Stimulated activated CD4-positive, alpha-beta T cell treated with anti-CD3 and anti-CD28 coated beads, TNF-alpha, amount 100 ng/mL, for 4 hours (primary cell): ENCODE measurements around the gene CDKN2B.
"Not testable (repeated sequence)": the region's sequence is repeated elsewhere in the genome, so short reads cannot be mapped to it uniquely, and the experiment has no call there.

Experiments
- DNase-seq, 3 experiments: peaks; one replicate each; pipeline ENCODE4 v3.0.0-alpha.2; 2020; ENCODE audit warnings: low read depth in 3 of 3

The CDKN2B gene

DNA sequence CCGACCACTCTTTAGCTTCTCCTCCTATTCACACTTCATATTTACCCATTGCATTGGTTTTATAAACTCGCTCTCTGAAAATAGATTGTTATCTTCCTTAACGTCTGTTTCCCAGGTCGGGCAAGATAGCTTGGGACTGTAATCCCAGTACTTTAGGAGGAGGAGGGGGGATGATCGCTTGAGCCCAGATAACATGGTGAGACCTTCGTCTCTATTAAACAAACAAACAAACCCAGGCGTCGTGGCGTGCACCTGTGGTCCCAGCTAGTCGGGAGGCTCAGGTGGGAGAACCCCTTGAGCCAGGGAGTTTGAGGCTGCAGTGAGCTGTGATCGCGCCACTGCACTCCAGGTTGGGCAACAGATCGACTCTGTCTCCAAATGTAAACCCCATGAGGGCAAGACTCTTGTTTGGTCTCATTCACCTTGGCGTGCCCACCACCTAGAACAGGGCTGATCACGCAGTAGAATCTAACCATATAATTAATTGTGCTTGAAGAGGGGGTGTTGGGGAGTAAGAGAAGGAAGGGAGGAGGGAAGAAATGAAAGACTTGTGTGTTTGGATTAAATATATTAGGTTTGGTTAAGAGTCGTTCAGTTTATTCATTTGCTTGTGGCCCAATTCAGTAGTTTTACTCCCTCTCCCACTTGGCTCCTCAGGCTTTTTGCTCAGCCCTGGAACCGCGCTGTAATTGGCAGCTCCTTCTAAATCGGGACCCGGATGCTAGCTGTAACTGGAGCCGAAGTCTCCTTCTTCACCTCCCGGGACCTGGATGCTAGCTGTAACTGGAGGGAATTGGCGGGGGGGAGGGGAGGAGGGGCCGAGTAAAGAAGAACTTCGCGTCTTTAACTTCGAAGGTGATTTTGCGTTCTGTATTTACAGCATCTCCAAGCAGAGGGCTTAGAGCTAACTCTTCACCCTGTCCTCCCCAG lies 39.8 kb downstream of the CDKN2B start:
- DNase-seq, result no peak

DNA sequence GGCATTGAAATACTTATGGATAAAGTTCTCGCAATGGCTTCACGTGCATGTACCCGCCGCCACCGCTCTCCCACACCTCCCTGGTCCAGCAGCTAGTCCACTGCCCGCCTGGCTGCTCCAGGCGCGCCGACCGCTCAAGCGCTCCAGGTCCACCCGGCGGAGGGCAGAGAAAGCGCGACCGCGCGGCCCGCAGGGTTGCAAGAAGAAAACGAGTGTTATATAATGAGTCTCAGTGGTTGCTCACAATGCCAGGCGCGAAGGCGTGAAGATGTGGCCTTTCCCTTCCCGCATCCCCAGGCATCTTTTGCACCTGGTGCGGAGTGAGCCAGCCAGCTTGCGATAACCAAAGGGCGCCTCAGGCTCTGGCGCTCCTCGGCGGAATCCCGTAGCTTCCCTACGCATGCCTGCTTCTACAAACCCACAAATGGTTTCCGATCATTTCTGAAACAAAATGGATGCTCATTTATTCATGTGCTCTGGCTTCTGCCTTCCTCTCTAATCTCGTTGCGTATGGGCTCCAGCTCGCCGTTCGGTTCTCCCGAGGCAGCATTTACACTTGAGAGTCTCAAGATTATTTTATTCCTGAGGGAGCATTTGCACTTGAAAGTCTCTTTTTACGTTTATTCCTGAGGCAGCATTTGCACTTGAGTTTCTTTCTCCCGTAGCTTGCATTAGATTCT lies 40.6 kb downstream of the CDKN2B start:
- no peak for DNase-seq

DNA sequence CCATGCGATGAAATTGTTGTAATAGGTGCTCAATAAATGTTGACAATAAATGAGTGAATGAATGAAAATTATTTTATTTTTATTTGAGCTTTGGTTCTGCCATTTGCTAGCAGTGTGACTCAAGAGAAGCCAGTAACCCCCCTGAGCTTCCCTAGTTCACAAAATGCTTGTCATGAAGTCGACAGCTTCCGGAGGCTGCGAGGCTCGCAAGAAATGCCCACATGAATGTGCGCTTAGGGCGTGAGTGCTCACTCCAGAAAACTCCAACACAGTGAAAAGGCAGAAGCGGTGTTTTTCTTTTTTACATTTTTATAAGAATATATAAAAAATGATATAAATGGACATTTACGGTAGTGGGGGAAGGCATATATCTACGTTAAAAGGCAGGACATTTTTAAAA lies 41.4 kb downstream of the CDKN2B start:
- DNase-seq, result no peak

DNA sequence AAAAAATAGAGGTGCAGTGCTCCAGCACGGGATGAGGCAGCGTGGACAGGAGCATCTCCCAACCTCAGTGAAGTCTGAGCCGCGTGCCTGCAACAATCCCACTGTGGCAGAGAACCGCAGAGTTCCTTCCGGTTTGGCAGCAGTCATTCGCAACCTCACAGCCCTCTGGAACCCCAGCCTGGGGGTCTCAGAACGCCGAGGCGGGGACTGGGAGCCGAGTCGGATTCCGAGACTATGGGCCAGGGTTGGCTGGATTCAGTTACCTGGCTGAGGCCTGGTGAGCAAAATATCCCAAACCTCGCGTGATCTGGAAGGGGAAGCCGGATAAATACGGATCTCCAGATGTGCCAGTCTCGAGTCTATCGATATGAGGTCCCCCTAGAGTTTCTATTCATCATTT lies 41.9 kb downstream of the CDKN2B start:
- no peak for DNase-seq

DNA sequence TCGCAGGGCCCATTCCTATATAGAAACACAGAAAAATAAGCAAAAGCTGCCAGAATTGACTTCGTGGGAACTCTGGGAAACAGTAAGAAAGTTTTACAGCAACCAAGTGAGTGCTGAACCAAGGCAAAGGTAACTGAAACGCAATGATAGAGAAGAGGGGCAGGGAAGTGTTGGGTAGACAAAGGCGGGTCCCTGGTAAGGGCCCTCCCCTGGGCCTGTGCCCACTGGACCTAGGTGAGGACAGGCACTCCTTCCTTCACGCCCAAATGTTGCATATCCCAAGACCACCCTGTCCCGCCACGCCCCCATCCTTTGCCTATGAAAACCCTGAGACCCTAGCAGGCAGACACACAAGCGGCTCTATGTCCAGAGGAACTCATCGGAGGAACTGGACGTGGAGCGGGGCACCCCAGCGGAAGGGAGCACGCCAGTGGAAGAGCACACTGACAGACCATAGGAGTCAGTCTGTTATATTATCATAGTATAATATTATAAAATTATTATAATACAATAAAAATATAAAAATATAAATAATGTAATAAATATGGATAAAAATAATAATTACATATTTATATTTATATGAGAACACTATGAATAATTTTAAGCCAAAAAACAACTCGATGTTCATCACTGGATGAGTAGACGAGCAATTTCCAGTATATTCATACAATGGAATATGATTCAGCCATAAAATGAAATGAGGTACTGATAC lies 42.8 kb downstream of the CDKN2B start:
- DNase-seq, result no peak

DNA sequence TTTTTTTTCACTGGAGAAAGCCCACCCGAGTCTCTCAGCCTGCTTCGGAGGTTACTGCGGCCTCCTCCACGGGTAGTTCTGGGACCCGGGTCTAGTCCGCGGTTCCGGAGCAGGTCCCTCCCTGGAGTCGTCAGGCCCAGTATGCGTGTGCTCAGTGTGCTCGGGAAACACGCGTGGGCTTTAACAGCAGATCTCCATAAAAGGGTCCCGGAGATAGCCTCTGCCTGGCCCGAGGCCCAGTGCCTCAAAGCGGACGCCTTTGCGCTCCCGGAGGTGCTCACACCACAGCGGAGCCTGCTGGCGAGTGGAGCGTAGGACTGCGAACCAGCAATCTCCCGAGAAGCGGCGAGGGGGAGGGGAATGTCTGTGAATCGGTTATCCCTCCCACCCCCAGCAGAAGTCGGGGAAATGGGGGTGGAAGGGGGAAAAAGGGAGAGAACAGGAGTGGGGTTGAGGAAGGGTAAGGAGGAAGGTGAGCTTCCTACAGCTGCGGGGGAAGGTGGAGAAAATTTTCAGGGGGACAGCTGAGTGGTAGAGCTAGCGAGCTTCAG lies 43.6 kb downstream of the CDKN2B start:
- DNase-seq, result no peak

DNA sequence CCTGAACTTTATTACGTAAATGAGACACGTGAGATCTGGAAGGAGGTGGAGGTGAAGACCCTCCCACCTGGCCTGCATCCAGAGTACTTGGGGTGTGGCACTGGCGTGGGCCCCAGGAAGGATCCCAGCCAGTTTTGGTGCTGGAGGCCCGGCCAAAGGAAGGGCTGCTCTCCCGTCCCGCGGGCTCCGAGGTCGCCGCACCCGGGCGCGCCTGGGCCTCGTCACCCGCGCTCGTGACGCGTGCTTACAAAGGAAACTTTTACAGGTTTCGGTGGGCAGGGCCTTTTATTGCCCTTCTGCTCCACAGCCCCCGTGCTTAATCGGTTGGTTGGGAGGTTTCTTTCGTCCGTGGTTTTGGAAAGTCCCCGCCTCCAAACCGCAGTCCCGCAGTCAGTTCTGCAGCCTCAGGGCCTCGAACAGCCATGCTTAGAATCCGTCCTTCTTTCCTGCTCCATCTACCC lies 44.1 kb downstream of the CDKN2B start:
- DNase-seq, result peak in 2 of 3 experiments; percentile 39 to 42

DNA sequence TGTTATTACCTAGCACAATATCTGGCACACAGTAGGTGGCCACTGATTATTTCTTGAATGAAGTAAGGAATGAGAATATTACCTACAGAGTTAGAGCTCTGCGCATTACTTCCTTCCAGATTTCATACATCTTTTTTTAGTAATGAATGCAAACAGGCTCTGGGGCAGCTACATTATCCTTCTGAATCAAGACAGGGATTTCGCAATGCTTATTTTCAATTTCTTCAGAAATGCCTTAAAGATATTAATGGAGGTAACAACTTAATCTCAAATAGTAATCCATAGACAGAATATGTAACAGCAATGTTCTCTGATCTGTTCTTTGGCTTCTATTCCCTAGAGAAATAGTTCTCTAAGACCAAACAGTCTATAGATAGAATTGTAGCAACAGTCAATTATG lies 47.5 kb downstream of the CDKN2B start:
- DNase-seq, result no peak

DNA sequence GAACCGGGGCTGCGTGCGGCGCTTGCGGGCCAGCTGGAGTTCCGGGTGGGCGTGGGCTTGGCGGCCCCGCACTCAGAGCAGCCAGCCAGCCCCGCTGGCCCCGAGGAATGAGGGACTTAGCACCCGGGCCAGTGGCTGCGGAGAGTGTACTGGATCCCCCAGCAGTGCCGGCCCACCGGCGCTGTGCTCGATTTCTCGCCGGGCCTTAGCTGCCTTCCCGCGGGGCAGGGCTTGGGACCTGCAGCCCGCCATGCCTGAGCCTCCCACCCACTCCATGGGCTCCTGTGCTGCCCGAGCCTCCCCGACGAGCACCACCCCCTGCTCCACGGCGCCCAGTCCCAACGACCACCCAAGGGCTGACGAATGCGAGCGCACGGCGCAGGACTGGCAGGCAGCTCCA lies 49.8 kb downstream of the CDKN2B start:
- DNase-seq, result not testable (repeated sequence)

DNA sequence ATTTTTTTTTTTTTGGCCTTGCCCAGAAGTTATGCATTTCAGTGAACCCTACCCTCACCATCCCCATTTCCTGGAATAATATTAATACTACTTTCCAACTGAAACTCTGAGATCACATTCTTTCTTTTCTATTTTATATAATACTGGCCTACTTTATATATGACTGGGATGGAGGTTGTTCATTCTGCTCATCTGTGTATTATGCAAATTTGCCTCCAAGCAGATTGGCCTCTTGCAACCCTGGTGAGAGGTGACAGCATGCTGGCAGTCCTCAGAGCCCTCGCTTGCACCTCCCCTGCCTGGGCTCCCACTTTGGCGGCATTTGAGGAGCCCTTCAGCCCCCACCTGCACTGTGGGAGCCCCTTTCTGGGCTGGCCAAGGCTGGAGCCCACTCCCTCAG lies 50.3 kb downstream of the CDKN2B start:
- DNase-seq, result no peak
